Measurements from ENCODE around the gene PRXL2B.

Gene PRXL2B

GRCh38 chr1:2609319-2610035 lies 22.9 kb downstream of the PRXL2B start:
- TF ChIP-seq, protein P1, sequence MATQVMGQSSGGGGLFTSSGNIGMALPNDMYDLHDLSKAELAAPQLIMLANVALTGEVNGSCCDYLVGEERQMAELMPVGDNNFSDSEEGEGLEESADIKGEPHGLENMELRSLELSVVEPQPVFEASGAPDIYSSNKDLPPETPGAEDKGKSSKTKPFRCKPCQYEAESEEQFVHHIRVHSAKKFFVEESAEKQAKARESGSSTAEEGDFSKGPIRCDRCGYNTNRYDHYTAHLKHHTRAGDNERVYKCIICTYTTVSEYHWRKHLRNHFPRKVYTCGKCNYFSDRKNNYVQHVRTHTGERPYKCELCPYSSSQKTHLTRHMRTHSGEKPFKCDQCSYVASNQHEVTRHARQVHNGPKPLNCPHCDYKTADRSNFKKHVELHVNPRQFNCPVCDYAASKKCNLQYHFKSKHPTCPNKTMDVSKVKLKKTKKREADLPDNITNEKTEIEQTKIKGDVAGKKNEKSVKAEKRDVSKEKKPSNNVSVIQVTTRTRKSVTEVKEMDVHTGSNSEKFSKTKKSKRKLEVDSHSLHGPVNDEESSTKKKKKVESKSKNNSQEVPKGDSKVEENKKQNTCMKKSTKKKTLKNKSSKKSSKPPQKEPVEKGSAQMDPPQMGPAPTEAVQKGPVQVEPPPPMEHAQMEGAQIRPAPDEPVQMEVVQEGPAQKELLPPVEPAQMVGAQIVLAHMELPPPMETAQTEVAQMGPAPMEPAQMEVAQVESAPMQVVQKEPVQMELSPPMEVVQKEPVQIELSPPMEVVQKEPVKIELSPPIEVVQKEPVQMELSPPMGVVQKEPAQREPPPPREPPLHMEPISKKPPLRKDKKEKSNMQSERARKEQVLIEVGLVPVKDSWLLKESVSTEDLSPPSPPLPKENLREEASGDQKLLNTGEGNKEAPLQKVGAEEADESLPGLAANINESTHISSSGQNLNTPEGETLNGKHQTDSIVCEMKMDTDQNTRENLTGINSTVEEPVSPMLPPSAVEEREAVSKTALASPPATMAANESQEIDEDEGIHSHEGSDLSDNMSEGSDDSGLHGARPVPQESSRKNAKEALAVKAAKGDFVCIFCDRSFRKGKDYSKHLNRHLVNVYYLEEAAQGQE (IDR thresholded peaks at IDR 0.05; ENCODE audit: insufficient replicate concordance, low read depth), result no peak
- TF ChIP-seq GABPA (IDR thresholded peaks at IDR 0.05; ENCODE audit: low read depth) (no peak), SPI1 (IDR thresholded peaks at IDR 0.05; ENCODE audit: borderline replicate concordance, low read depth) (no peak)

DNA sequence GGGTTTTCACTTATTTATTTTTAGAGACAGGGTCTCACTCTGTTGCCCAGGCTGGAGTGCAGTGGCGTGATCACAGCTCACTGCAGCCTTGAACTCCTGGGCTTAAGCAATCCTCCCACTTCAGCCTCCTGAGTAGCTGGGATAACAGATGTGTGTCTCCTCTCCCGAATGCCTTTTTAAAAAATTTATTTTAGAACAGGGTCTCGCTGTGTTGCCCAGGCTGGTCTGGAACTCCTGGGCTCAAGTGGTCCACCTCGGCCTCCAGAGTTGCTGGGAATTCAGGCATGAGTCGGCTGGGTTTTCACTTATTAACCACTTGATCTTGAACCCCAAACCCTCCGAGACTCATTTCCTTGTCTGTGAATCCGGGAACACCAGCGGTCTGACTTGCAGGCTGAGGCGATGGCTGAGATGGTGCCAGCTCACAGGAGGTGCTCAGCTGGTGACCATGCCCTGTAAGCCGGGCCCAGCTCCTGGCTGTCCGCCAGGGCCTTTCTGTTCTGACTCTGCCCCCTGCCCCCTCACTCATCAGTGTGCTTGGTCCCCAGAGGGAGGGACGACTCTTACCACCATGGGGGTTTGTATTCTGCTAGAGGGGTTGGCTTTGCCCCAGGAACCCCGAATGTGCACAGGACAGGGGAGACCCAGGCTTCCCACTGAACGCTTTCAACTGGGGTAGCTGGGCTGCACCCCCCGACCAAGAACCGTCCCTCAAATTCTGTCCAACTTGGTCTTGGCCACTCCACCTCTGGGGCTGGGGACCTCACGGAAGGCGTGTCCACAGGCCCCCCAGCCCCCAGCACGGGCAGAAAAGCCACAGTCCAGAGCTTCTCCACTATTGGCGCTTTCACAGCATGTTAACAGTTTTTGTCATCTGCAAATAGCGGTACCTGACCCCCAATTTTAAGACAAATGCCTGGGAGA lies 23.7 kb downstream of the PRXL2B start:
- Histone ChIP-seq H3K27me3 (ENCODE audit: insufficient read depth, poor library complexity, severe bottlenecking) (no peaks in the 10 kb centered on the region), H3K27ac (replicated peaks) (no peak overlapping the region), H3K4me3 (replicated peaks; ENCODE audit: insufficient read depth, low read length) (no peak overlapping the region)
- no peak for DNase-seq (ENCODE audit: low read depth in 1 of 2, low spot score in 1 of 2)
- TF ChIP-seq SPI1 (IDR thresholded peaks at IDR 0.05; ENCODE audit: borderline replicate concordance, low read depth), result no peak
- no peak for TF ChIP-seq GABPA (IDR thresholded peaks at IDR 0.05; ENCODE audit: low read depth)
- TF ChIP-seq, protein P1 (IDR thresholded peaks at IDR 0.05; ENCODE audit: insufficient replicate concordance, low read depth), result no peak
- TF ChIP-seq POLR2AphosphoS5 (IDR thresholded peaks at IDR 0.05; ENCODE audit: low read depth), result no peak
- TF ChIP-seq CTCF (IDR thresholded peaks at IDR 0.05; ENCODE audit: insufficient read depth, low read length), result no peak

More at GRCh38 chr1:2609319-2610035, 22.9 kb downstream of the PRXL2B start:
- Histone ChIP-seq H3K27ac (replicated peaks) (no peak overlapping the region), H3K4me3 (replicated peaks; ENCODE audit: insufficient read depth, low read length) (no peak overlapping the region), H3K27me3 (ENCODE audit: insufficient read depth, poor library complexity, severe bottlenecking) (no peaks in the 10 kb centered on the region)
- no peak for DNase-seq (ENCODE audit: low read depth in 1 of 2, low spot score in 1 of 2)

- Histone ChIP-seq H3K27me3 (ENCODE audit: insufficient read depth, poor library complexity, severe bottlenecking) (no peaks in the 10 kb centered on the region), H3K27ac (replicated peaks) (no peak overlapping the region), H3K4me3 (replicated peaks; ENCODE audit: insufficient read depth, low read length) (no peak overlapping the region)
- no peak for DNase-seq (ENCODE audit: low read depth in 1 of 2, low spot score in 1 of 2)
- TF ChIP-seq CTCF (IDR thresholded peaks at IDR 0.05; ENCODE audit: insufficient read depth, low read length) (no peak), POLR2AphosphoS5 (IDR thresholded peaks at IDR 0.05; ENCODE audit: low read depth) (no peak), GABPA (IDR thresholded peaks at IDR 0.05; ENCODE audit: low read depth) (no peak), SPI1 (IDR thresholded peaks at IDR 0.05; ENCODE audit: borderline replicate concordance, low read depth) (no peak)
- TF ChIP-seq, protein P1 (IDR thresholded peaks at IDR 0.05; ENCODE audit: insufficient replicate concordance, low read depth), result no peak
These were observed 24.5 kb downstream of the PRXL2B start for GRCh38 chr1:2611031-2611501.
